GM21447 (cell line): ENCODE measurements around the gene PSMB4.
A peak's percentile ranks its signal among the peaks of the same experiment; 100 is the strongest.
"Not testable (repeated sequence)": the region's sequence is repeated elsewhere in the genome, so short reads cannot be mapped to it uniquely, and the experiment has no call there.

Source experiments
- ATAC-seq: cut with Tn5 transposase; IDR thresholded peaks from one replicate; pipeline ENCODE4 v1.9.1; 2021; ENCODE audit not compliant: unreplicated experiment

The PSMB4 gene

GRCh38 chr1:151399324-151400171 is at the start of gene PSMB4:
Gene PSMB4 (plus strand): TSS chr1:151399573. CDS start chr1:151399588, 15 bp downstream.
- peak; percentile 83 for ATAC-seq

- ATAC-seq, result not testable (repeated sequence)
Measured at GRCh38 chr1:151350323-151350722, 49.0 kb upstream of the PSMB4 start.

- ATAC-seq, result no peak
Measured at GRCh38 chr1:151352021-151352718, 47.2 kb upstream of the PSMB4 start.

- no peak for ATAC-seq
Measured at GRCh38 chr1:151356696-151357095, 42.7 kb upstream of the PSMB4 start.

- ATAC-seq, result no peak
Measured at GRCh38 chr1:151361883-151362282, 37.5 kb upstream of the PSMB4 start.

GRCh38 chr1:151362308-151363155 is 36.8 kb upstream of the PSMB4 start:
- ATAC-seq, result no peak

- no peak for ATAC-seq
Measured at GRCh38 chr1:151364996-151365395, 34.4 kb upstream of the PSMB4 start.

GRCh38 chr1:151367658-151368392 is 31.5 kb upstream of the PSMB4 start:
- ATAC-seq, result no peak

GRCh38 chr1:151368393-151369301 is 30.7 kb upstream of the PSMB4 start:
- no peak for ATAC-seq

- no peak for ATAC-seq
Measured at GRCh38 chr1:151369302-151369610, 30.1 kb upstream of the PSMB4 start.

GRCh38 chr1:151369621-151370048 is 29.7 kb upstream of the PSMB4 start:
- ATAC-seq, result no peak

- no peak for ATAC-seq
Measured at GRCh38 chr1:151370211-151370911, 29.0 kb upstream of the PSMB4 start.

GRCh38 chr1:151371370-151372057 is 27.9 kb upstream of the PSMB4 start:
- ATAC-seq, result no peak

- no peak for ATAC-seq
Measured at GRCh38 chr1:151372058-151372934, 27.1 kb upstream of the PSMB4 start, which contains the start of gene SELENBP1. Gene SELENBP1 (minus strand): TSS chr1:151372705. CDS start chr1:151372641, 64 bp downstream.

- no peak for ATAC-seq
Measured at GRCh38 chr1:151373196-151373595, 26.2 kb upstream of the PSMB4 start.

GRCh38 chr1:151377150-151377884 is 22.1 kb upstream of the PSMB4 start:
- no peak for ATAC-seq

GRCh38 chr1:151384584-151384983 is 14.8 kb upstream of the PSMB4 start:
- ATAC-seq, result no peak
